Astrocyte of the spinal cord (primary cell): Measurements from ENCODE around the gene LZTS2.
A peak's percentile ranks its signal among the peaks of the same experiment; 100 is the strongest.

Experiments used
- DNase-seq: peaks from one replicate; pipeline ENCODE4 v3.0.0; 2011; ENCODE audit warnings: low read depth, low spot score
- H3K4me3 ChIP-seq: 2 replicates; pipeline ENCODE4 v1.5.1; 2011; ENCODE audit warnings: low read depth, mild to moderate bottlenecking, low read length, moderate library complexity
- in situ Hi-C: cut with HindIII; loops from 2 replicates; pipeline ENCODE4 v1.10.0; 2017; ENCODE audit warnings: low sequenced_read_pairs
- TF ChIP-seq, protein P1 (sequence below): IDR thresholded peaks from 2 replicates; pipeline ENCODE4 v1.5.1; 2012; ENCODE audit warnings: low read depth, mild to moderate bottlenecking, low read length, inconsistent platforms

The LZTS2 gene

GRCh38 chr10:101054876-101055275 lies 55.3 kb downstream of the LZTS2 start:
- no peak for DNase-seq
- H3K4me3 ChIP-seq, result no peak overlapping the region
- in situ Hi-C loops, result no loop called here
- TF ChIP-seq, protein P1, sequence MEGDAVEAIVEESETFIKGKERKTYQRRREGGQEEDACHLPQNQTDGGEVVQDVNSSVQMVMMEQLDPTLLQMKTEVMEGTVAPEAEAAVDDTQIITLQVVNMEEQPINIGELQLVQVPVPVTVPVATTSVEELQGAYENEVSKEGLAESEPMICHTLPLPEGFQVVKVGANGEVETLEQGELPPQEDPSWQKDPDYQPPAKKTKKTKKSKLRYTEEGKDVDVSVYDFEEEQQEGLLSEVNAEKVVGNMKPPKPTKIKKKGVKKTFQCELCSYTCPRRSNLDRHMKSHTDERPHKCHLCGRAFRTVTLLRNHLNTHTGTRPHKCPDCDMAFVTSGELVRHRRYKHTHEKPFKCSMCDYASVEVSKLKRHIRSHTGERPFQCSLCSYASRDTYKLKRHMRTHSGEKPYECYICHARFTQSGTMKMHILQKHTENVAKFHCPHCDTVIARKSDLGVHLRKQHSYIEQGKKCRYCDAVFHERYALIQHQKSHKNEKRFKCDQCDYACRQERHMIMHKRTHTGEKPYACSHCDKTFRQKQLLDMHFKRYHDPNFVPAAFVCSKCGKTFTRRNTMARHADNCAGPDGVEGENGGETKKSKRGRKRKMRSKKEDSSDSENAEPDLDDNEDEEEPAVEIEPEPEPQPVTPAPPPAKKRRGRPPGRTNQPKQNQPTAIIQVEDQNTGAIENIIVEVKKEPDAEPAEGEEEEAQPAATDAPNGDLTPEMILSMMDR, result no peak

- TF ChIP-seq, protein P1, result peak; percentile 25
- in situ Hi-C loops, result no loop called here
- no peak overlapping the region for H3K4me3 ChIP-seq
- DNase-seq, result no peak
Observed at GRCh38 chr10:101055411-101055810, 55.8 kb downstream of the LZTS2 start.

GRCh38 chr10:101056365-101057151 lies 57.0 kb downstream of the LZTS2 start:
- DNase-seq, result no peak
- no peak overlapping the region for H3K4me3 ChIP-seq
- in situ Hi-C loops, result no loop called here
- TF ChIP-seq, protein P1, result no peak
